Measurements from ENCODE around the gene ASB8.

- TF ChIP-seq CTCF (conservative IDR thresholded peaks at IDR 0.05 in 1 of 2, IDR thresholded peaks at IDR 0.05 in 1 of 2; ENCODE audit: low read depth in 1 of 2, low read length in 2 of 2) (no peak), EZH2 (IDR thresholded peaks at IDR 0.05; ENCODE audit: low read length, missing control alignments) (no peak)
These were observed 45.5 kb upstream of the ASB8 start for GRCh38 chr12:48202766-48203165.

All from fibroblast of lung (primary cell).